H1 (cell line): ENCODE results near the gene LSM14B. TPM values are rescaled to one million over a fixed set of nuclear protein-coding genes. Genes with fewer than 3 reads are reported as not detected.

Source experiments
- CTCF ChIA-PET: fragments of 300-600 bp; sonication (Branson Sonifier 250); formaldehyde crosslinking; loops from one replicate; lab custom pipeline; 2021; ENCODE audit not compliant: partially characterized antibody; lab: Charles Lee
- POLR2A ChIA-PET: fragments of 300-600 bp; sonication (Branson Sonifier 250); formaldehyde crosslinking; loops from one replicate; lab custom pipeline; 2021; ENCODE audit warnings: inconsistent platforms; ENCODE audit not compliant: partially characterized antibody; lab: Charles Lee
- DNase-seq, 2 experiments: peaks; one replicate each; pipeline versions ENCODE4 v3.0.0 to v3.0.0-alpha.2; 2010 to 2022; ENCODE audit warnings: low spot score in 2 of 2, low read depth in 1 of 2, mixed read lengths in 1 of 2
- FAIRE-seq: peaks from 2 replicates; lab custom pipeline; 2011; peaks lifted over from hg19 to GRCh38; lab: Jason Lieb, UNC
- H2AFZ ChIP-seq: 2 replicates; pipeline ENCODE4 v1.8.1; 2012; ENCODE audit warnings: low read length, inconsistent platforms
- H2AK5ac ChIP-seq: 2 replicates; pipeline ENCODE4 v1.6.1; 2013; ENCODE audit warnings: low read depth, low read length
- H2BK120ac ChIP-seq: replicated peaks from 2 replicates; pipeline ENCODE3; 2013; ENCODE audit warnings: low read depth, low read length, inconsistent platforms
- H2BK12ac ChIP-seq: 2 replicates; pipeline ENCODE4 v1.6.1; 2013; ENCODE audit warnings: low read depth, low read length
- H2BK15ac ChIP-seq: 2 replicates; pipeline ENCODE4 v1.6.1; 2013; ENCODE audit warnings: low read length
- H2BK20ac ChIP-seq: 2 replicates; pipeline ENCODE4 v1.6.1; 2013; ENCODE audit warnings: low read length
- H2BK5ac ChIP-seq: 2 replicates; pipeline ENCODE4 v1.6.1; 2013; ENCODE audit warnings: low read depth, low read length
- H3K14ac ChIP-seq: 2 replicates; pipeline ENCODE4 v1.6.1; 2013; ENCODE audit warnings: inconsistent platforms; ENCODE audit not compliant: insufficient read length
- H3K18ac ChIP-seq: 2 replicates; pipeline ENCODE4 v1.6.1; 2013; ENCODE audit warnings: low read length; ENCODE audit errors: extremely low read depth
- H3K23ac ChIP-seq: 2 replicates; pipeline ENCODE4 v1.6.1; 2013; ENCODE audit warnings: inconsistent platforms; ENCODE audit not compliant: insufficient read length
- H3K23me2 ChIP-seq: 2 replicates; pipeline ENCODE4 v1.6.1; 2013; ENCODE audit warnings: low read depth, low read length
- H3K27ac ChIP-seq: 2 replicates; pipeline ENCODE4 v1.6.1; 2011; ENCODE audit warnings: low read depth, low read length, inconsistent platforms
- H3K27me3 ChIP-seq, 4 experiments: replicated peaks in 1 of 4; 1 replicate in 1 of 4; 2 replicates in 3 of 4; pipeline versions ENCODE4 v1.6.1 to v1.8.1; 2011 to 2013; ENCODE audit warnings: low read length in 3 of 4, mild to moderate bottlenecking in 3 of 4, inconsistent platforms in 2 of 4, mixed read lengths in 2 of 4, moderate library complexity in 1 of 4; ENCODE audit not compliant: control insufficient read depth in 3 of 4, insufficient read depth in 3 of 4; ENCODE audit errors: extremely low read depth in 1 of 4
- H3K36me3 ChIP-seq, 4 experiments: 2 replicates each; pipeline versions ENCODE4 v1.6.1 to v1.8.1; 2011 to 2013; ENCODE audit warnings: mild to moderate bottlenecking in 4 of 4, low read length in 3 of 4, moderate library complexity in 2 of 4, control low read depth in 1 of 4, inconsistent platforms in 1 of 4; ENCODE audit not compliant: insufficient read depth in 4 of 4, control insufficient read depth in 2 of 4
- H3K4ac ChIP-seq: replicated peaks from 2 replicates; pipeline ENCODE3; 2013; ENCODE audit warnings: low read length, low read depth, mixed read lengths, inconsistent platforms; ENCODE audit not compliant: insufficient read length
- H3K4me1 ChIP-seq, 4 experiments: replicated peaks in 1 of 4; 1 replicate in 1 of 4; 2 replicates in 3 of 4; pipeline versions ENCODE4 v1.6.1 to v1.8.1; 2011 to 2013; ENCODE audit warnings: low read length in 3 of 4, inconsistent platforms in 2 of 4, mixed read lengths in 1 of 4; ENCODE audit not compliant: insufficient read depth in 4 of 4, control insufficient read depth in 3 of 4
- H3K4me2 ChIP-seq, 2 experiments: 2 replicates each; pipeline versions ENCODE4 v1.6.1 to v1.8.1; 2011 to 2013; ENCODE audit warnings: low read depth in 2 of 2, low read length in 2 of 2, control low read depth in 1 of 2, inconsistent platforms in 1 of 2, mild to moderate bottlenecking in 1 of 2; ENCODE audit not compliant: insufficient read depth in 1 of 2
- H3K4me3 ChIP-seq, 4 experiments: fragments of 200-600, 300-600 bp in 1 of 4; sonication (generic), shearing (Covaris generic), sonication (Bioruptor Twin) in 1 of 4; 2 replicates each; pipeline versions ENCODE4 v1.5.1 to v1.8.1; 2011 to 2016; ENCODE audit warnings: low read length in 4 of 4, low read depth in 3 of 4, control low read depth in 2 of 4, inconsistent platforms in 2 of 4, mild to moderate bottlenecking in 2 of 4, mixed read lengths in 1 of 4, moderate library complexity in 1 of 4; ENCODE audit not compliant: insufficient read depth in 2 of 4; ENCODE audit errors: extremely low read depth in 1 of 4
- H3K56ac ChIP-seq: replicated peaks from 2 replicates; pipeline ENCODE3; 2013; ENCODE audit warnings: low read depth, mild to moderate bottlenecking, mixed read lengths, low read length, inconsistent platforms; ENCODE audit not compliant: insufficient read length
- H3K79me1 ChIP-seq: 2 replicates; pipeline ENCODE4 v1.6.1; 2013; ENCODE audit warnings: low read depth, low read length, control low read depth
- H3K79me2 ChIP-seq, 2 experiments: 2 replicates each; pipeline versions ENCODE4 v1.6.1 to v1.8.1; 2012 to 2013; ENCODE audit warnings: low read length in 2 of 2, mild to moderate bottlenecking in 2 of 2, inconsistent platforms in 1 of 2; ENCODE audit not compliant: insufficient read depth in 2 of 2, control insufficient read depth in 1 of 2
- H3K9ac ChIP-seq, 4 experiments: replicated peaks in 1 of 4; 1 replicate in 1 of 4; 2 replicates in 3 of 4; pipeline versions ENCODE4 v1.6.1 to v1.8.1; 2011 to 2013; ENCODE audit warnings: low read depth in 3 of 4, low read length in 3 of 4, control low read depth in 2 of 4, mild to moderate bottlenecking in 2 of 4, moderate library complexity in 2 of 4, inconsistent platforms in 1 of 4; ENCODE audit errors: extremely low read depth in 1 of 4
- H3K9me3 ChIP-seq, 2 experiments: 2 replicates each; pipeline versions ENCODE4 v1.6.1 to v1.8.1; 2012 to 2013; ENCODE audit warnings: mild to moderate bottlenecking in 2 of 2, moderate library complexity in 2 of 2, control low read depth in 1 of 2, inconsistent platforms in 1 of 2, low read depth in 1 of 2, low read length in 1 of 2, mixed read lengths in 1 of 2; ENCODE audit not compliant: insufficient read depth in 2 of 2
- H4K20me1 ChIP-seq, 2 experiments: replicated peaks in 1 of 2; 2 replicates each; pipeline versions ENCODE3 to v1.8.1; 2011 to 2013; ENCODE audit warnings: inconsistent platforms in 2 of 2, low read length in 2 of 2, mild to moderate bottlenecking in 1 of 2; ENCODE audit not compliant: insufficient read depth in 2 of 2, control insufficient read depth in 1 of 2
- H4K5ac ChIP-seq: 2 replicates; pipeline ENCODE4 v1.6.1; 2013; ENCODE audit warnings: low read length, low read depth, mixed read lengths, inconsistent platforms; ENCODE audit not compliant: insufficient read length
- H4K8ac ChIP-seq: 2 replicates; pipeline ENCODE4 v1.8.0; 2013; ENCODE audit warnings: mild to moderate bottlenecking, moderate library complexity, low read length, inconsistent platforms; ENCODE audit not compliant: insufficient read depth; ENCODE audit errors: extremely low read depth
- H4K91ac ChIP-seq: replicated peaks from 2 replicates; pipeline ENCODE3; 2013; ENCODE audit warnings: low read length, mixed read lengths, inconsistent platforms; ENCODE audit not compliant: insufficient read length
- BCL11A ChIP-seq, 2 experiments: IDR thresholded peaks; one replicate each; pipeline ENCODE4 v1.6.1; 2011; ENCODE audit warnings: low read depth in 2 of 2, low read length in 2 of 2, mild to moderate bottlenecking in 2 of 2
- CBX8 ChIP-seq: fragments of 300-800, 300-1000 bp; sonication (generic); IDR thresholded peaks from 2 replicates; pipeline ENCODE4 v1.7.1; 2016; ENCODE audit warnings: low read depth, low read length, borderline replicate concordance
- CTBP2 ChIP-seq: IDR thresholded peaks from 2 replicates; pipeline ENCODE4 v1.7.0; 2011; ENCODE audit warnings: borderline replicate concordance, mild to moderate bottlenecking, moderate library complexity, mixed read lengths, low read length; ENCODE audit not compliant: insufficient read depth, insufficient read length
- KDM4A ChIP-seq: IDR thresholded peaks from one replicate; pipeline ENCODE4 v1.7.1; 2012; ENCODE audit warnings: low read depth, mild to moderate bottlenecking, moderate library complexity, low read length, inconsistent platforms; ENCODE audit not compliant: severe bottlenecking
- RAD21 ChIP-seq, 2 experiments: IDR thresholded peaks in 1 of 2; conservative IDR thresholded peaks in 1 of 2; 2 replicates each; pipeline ENCODE4 v1.6.1; 2011; ENCODE audit warnings: low read depth in 2 of 2, low read length in 2 of 2, improper control_type of control experiment in 1 of 2, inconsistent platforms in 1 of 2, mild to moderate bottlenecking in 1 of 2, moderate library complexity in 1 of 2
- RFX5 ChIP-seq: IDR thresholded peaks from 2 replicates; pipeline ENCODE4 v1.6.1; 2011; ENCODE audit warnings: low read depth, low read length, improper control_type of control experiment, borderline replicate concordance
- RNF2 ChIP-seq: fragments of 200-900, 300-1000 bp; sonication (generic); IDR thresholded peaks from 2 replicates; pipeline ENCODE4 v1.7.1; 2016; ENCODE audit warnings: borderline replicate concordance, low read depth, mild to moderate bottlenecking, antibody characterized with exemption, low read length; ENCODE audit not compliant: poor library complexity, severe bottlenecking; ENCODE audit errors: missing control alignments
- SAP30 ChIP-seq: fragments of 300-600 bp; sonication (generic); IDR thresholded peaks from 2 replicates; pipeline ENCODE4 v1.7.1; 2012; ENCODE audit warnings: low read length, moderate library complexity, mild to moderate bottlenecking, inconsistent platforms; ENCODE audit not compliant: insufficient read depth, insufficient replicate concordance
- SP1 ChIP-seq: IDR thresholded peaks from 2 replicates; pipeline ENCODE4 v1.6.1; 2011; ENCODE audit warnings: low read depth, low read length
- SUZ12 ChIP-seq: fragments of 200-600 bp; sonication (generic); IDR thresholded peaks from 2 replicates; pipeline ENCODE4 v1.6.1; 2012; ENCODE audit warnings: mild to moderate bottlenecking, inconsistent platforms, low read length, moderate library complexity, mixed read lengths
- TAF7 ChIP-seq: optimal IDR thresholded peaks from 2 replicates; pipeline ENCODE3; 2011; ENCODE audit warnings: low read depth, mild to moderate bottlenecking, inconsistent platforms, low read length, moderate library complexity, borderline replicate concordance
- WGBS, 2 experiments: shearing (Covaris generic) in 1 of 2; methylation state at CpG; one replicate each; pipeline versions ENCODE4 v1.1.6 to v1.1.7; 2013 to 2015; ENCODE audit warnings: low lambda C conversion rate in 2 of 2, mixed read lengths in 2 of 2, inconsistent platforms in 1 of 2, low coverage in 1 of 2, missing lambda C conversion rate in 1 of 2; ENCODE audit not compliant: insufficient replicate concordance in 2 of 2, insufficient coverage in 1 of 2, insufficient read length in 1 of 2; ENCODE audit errors: extremely low coverage in 1 of 2, missing lambda C conversion rate in 1 of 2; 5-methylcytosine and 5-hydroxymethylcytosine counted together
- polyA plus RNA-seq, 7 experiments: library from polyadenylated mRNA; depleted of rRNA in 3 of 7; stranded (reverse) in 5 of 7; unstranded in 2 of 7; fragments of >200 nt in 5 of 7; fragments of 200-250 nt in 2 of 7; gene quantifications; 1 replicate in 5 of 7; 2 replicates in 1 of 7; 4 replicates in 1 of 7; pipeline versions ENCODE4 v1.2.1 to v1.2.3, GENCODE V29; 2011 to 2013; ENCODE audit warnings: missing spikeins in 2 of 7, mixed read lengths in 2 of 7
- total RNA-seq: library from RNA; stranded (reverse); fragmentation: NEBNext Ultra II Directional; extraction: Animal tissue kit (Norgen Biotek cat#: 25700); gene quantifications from 2 replicates; pipeline ENCODE4 v1.2.1, GENCODE V29; 2021

LSM14B gene
- total and polyA plus RNA-seq, 2 of the 8 experiments (the other 6 are each of a cell fraction or from before 2014, with no cell fraction given): 58.3 to 65.6 TPM

GRCh38 chr20:62148908-62149314 is 26.6 kb downstream of the LSM14B start:
- Histone ChIP-seq H3K4me3 (no peak overlapping the region), H3K9me3 (no peaks in the 10 kb centered on the region; a peak in 1 of 4 replicates), H2BK120ac (no peak overlapping the region), H4K5ac (no peak overlapping the region), H2BK15ac (no peak overlapping the region), H3K18ac (no peak overlapping the region), H2AFZ (no peak overlapping the region), H3K27me3 (no peaks in the 10 kb centered on the region), H3K14ac (no peak overlapping the region), H2AK5ac (peak overlapping the region; percentile 95; the same call in 1 of the 2 replicates), H4K91ac (no peak overlapping the region), H3K4ac (no peak overlapping the region), H4K20me1 (peaks cover 50 to 61% of the 10 kb centered on the region in 2 experiments), H2BK12ac (peak overlapping the region; percentile 31; the same call in 1 of the 2 replicates), H2BK5ac (peak overlapping the region; percentile 67; the same call in 1 of the 2 replicates), H3K56ac (no peak overlapping the region), H2BK20ac (no peak overlapping the region), H3K79me2 (peaks cover 60 to 98% of the 10 kb centered on the region in 2 experiments), H3K27ac (no peak overlapping the region), H3K23me2 (0 out of 2 replicates have a peak, but pooled peaks cover 3% of the 10 kb centered on the region), H3K36me3 (peaks cover 0 to 11% (median 8%) of the 10 kb centered on the region in 4 experiments; a peak in 6 of 8 replicates), H3K4me2 (peak overlapping the region in 1 of 2 experiments; percentile 40; a peak in 1 of 4 replicates), H3K23ac (no peak overlapping the region), H3K79me1 (peaks cover 56% of the 10 kb centered on the region), H4K8ac (0 out of 2 replicates have a peak overlapping the region, but pooled peaks have one; percentile 37), H3K4me1 (peaks cover 0 to 19% (median 8%) of the 10 kb centered on the region in 4 experiments; a peak in 6 of 7 replicates), H3K9ac (no peak overlapping the region)
- POLR2A ChIA-PET: interaction anchor here (0.8 to 1.6 kb wide), 2 partner anchors 12 to 82 kb away, joined by 3 to 4 read pairs; no protein-coding TSS in a partner anchor
- DNase-seq (no peak), FAIRE-seq (no peak)
- 89% methylated on average over 14 of the region's 20 CpGs; no CpG with 5 or more reads in 1 of the 2 experiments for WGBS, 2 experiments
- CTCF ChIA-PET: no interaction called here
- no peak for TF ChIP-seq CTBP2
- no peak for TF ChIP-seq RAD21 (IDR thresholded peaks at IDR 0.05 in 1 of 2, conservative IDR thresholded peaks at IDR 0.05 in 1 of 2; ENCODE audit: low read depth in 2 of 2, low read length in 2 of 2)
- TF ChIP-seq TAF7: no peak
- TF ChIP-seq SAP30: no peak
- no peak for TF ChIP-seq BCL11A (IDR thresholded peaks at IDR 0.05; ENCODE audit: low read depth in 2 of 2, low read length in 2 of 2)
- TF ChIP-seq KDM4A: no peak
- no peak for TF ChIP-seq CBX8
- no peak for TF ChIP-seq RNF2
- no peak for TF ChIP-seq RFX5
- no peak for TF ChIP-seq SP1
- TF ChIP-seq SUZ12: no peak
